SK-N-SH (cell line): Measurements from ENCODE around the gene STARD5. TPM values are rescaled to one million over a fixed set of nuclear protein-coding genes. Genes with fewer than 3 reads are reported as not detected.

Experiments
- CTCF ChIA-PET: fragments of 300-600, 350-600 bp; formaldehyde crosslinking; extraction: SDS; loops from one replicate; lab custom pipeline; 2021; lab: Yijun Ruan, JAX
- POLR2A ChIA-PET: fragments of 350-600 bp; sonication (Branson Sonifier 250); formaldehyde crosslinking; extraction: SDS; loops from one replicate; lab custom pipeline; 2020; ENCODE audit warnings: antibody characterized with exemption, inconsistent platforms; lab: Yijun Ruan, JAX
- DNase-seq: peaks from one replicate; pipeline ENCODE4 v3.0.0; 2012
- H2AFZ ChIP-seq: fragments of 200-600 bp; sonication (generic); 2 replicates; pipeline ENCODE4 v1.8.1; 2016; ENCODE audit warnings: antibody characterized with exemption, mild to moderate bottlenecking, low read depth
- H3F3A ChIP-seq: fragments of 200-600 bp; sonication (generic); replicated peaks from 2 replicates; pipeline ENCODE3; 2016; ENCODE audit warnings: antibody characterized with exemption, mild to moderate bottlenecking; ENCODE audit not compliant: insufficient read depth
- H3K27ac ChIP-seq, 2 experiments: fragments of 200-500 bp in 1 of 2; fragments of 200-600 bp in 1 of 2; sonication (Bioruptor generic) in 1 of 2; sonication (generic), shearing (Covaris generic) in 1 of 2; 2 replicates each; pipeline versions ENCODE4 v1.5.1 to v1.6.1; 2014 to 2016; ENCODE audit warnings: low read depth in 2 of 2, inconsistent platforms in 1 of 2, low read length in 1 of 2, mild to moderate bottlenecking in 1 of 2, mixed read lengths in 1 of 2
- H3K27me3 ChIP-seq: fragments of 200-600 bp; sonication (generic), shearing (Covaris generic); 2 replicates; pipeline ENCODE4 v1.6.1; 2016; ENCODE audit warnings: mixed run types; ENCODE audit not compliant: insufficient read depth
- H3K36me3 ChIP-seq, 2 experiments: fragments of 200-500 bp in 1 of 2; fragments of 200-600 bp in 1 of 2; sonication (Bioruptor generic) in 1 of 2; sonication (generic) in 1 of 2; replicated peaks in 1 of 2; 2 replicates each; pipeline versions ENCODE3 to v1.5.1; 2014 to 2016; ENCODE audit warnings: low read length in 1 of 2, mild to moderate bottlenecking in 1 of 2; ENCODE audit not compliant: insufficient read depth in 2 of 2, control insufficient read depth in 1 of 2
- H3K4me1 ChIP-seq, 2 experiments: fragments of 200-500 bp in 1 of 2; fragments of 200-600 bp in 1 of 2; sonication (Bioruptor generic) in 1 of 2; sonication (generic), shearing (Covaris generic) in 1 of 2; 2 replicates each; pipeline versions ENCODE4 v1.5.1 to v1.6.1; 2014 to 2016; ENCODE audit warnings: low read depth in 1 of 2, low read length in 1 of 2, mixed run types in 1 of 2; ENCODE audit not compliant: insufficient read depth in 2 of 2, control insufficient read depth in 1 of 2
- H3K4me2 ChIP-seq: fragments of 200-600 bp; sonication (generic), shearing (Covaris generic); 2 replicates; pipeline ENCODE4 v1.6.1; 2017; ENCODE audit warnings: mixed run types
- H3K4me3 ChIP-seq, 2 experiments: fragments of 200-500 bp in 1 of 2; fragments of 200-600 bp in 1 of 2; sonication (Bioruptor generic) in 1 of 2; sonication (generic), shearing (Covaris generic) in 1 of 2; 2 replicates each; pipeline versions ENCODE4 v1.5.1 to v1.8.1; 2014 to 2016; ENCODE audit warnings: low read depth in 2 of 2, inconsistent platforms in 1 of 2, low read length in 1 of 2, mild to moderate bottlenecking in 1 of 2, mixed read lengths in 1 of 2, moderate library complexity in 1 of 2
- H3K79me2 ChIP-seq: fragments of 200-600 bp; sonication (generic); 2 replicates; pipeline ENCODE4 v1.8.1; 2017; ENCODE audit warnings: mild to moderate bottlenecking; ENCODE audit not compliant: insufficient read depth
- H3K9ac ChIP-seq: fragments of 200-600 bp; sonication (generic); 2 replicates; pipeline ENCODE4 v1.6.1; 2017; ENCODE audit warnings: mixed run types
- H3K9me2 ChIP-seq: fragments of 200-600 bp; sonication (generic); 2 replicates; pipeline ENCODE4 v1.6.1; 2017; ENCODE audit warnings: mixed run types
- H3K9me3 ChIP-seq: fragments of 200-600 bp; sonication (generic); 2 replicates; pipeline ENCODE4 v1.6.1; 2017; ENCODE audit warnings: mixed run types, mild to moderate bottlenecking, moderate library complexity
- H4K20me1 ChIP-seq: fragments of 200-600 bp; sonication (generic); 2 replicates; pipeline ENCODE4 v1.6.1; 2017; ENCODE audit warnings: mild to moderate bottlenecking, mixed run types; ENCODE audit not compliant: insufficient read depth
- CHD2 ChIP-seq: fragments of 150-350 bp; IDR thresholded peaks from 2 replicates; pipeline ENCODE4 v1.6.1; 2018; ENCODE audit warnings: low read length; ENCODE audit not compliant: partially characterized antibody
- EZH2phosphoT487 ChIP-seq: fragments of 200-600 bp; sonication (generic); IDR thresholded peaks from 2 replicates; pipeline ENCODE4 v1.6.1; 2017; ENCODE audit warnings: low read depth, mixed run types, mild to moderate bottlenecking, antibody characterized with exemption, moderate library complexity, borderline replicate concordance
- FOXM1 ChIP-seq: IDR thresholded peaks from 2 replicates; pipeline ENCODE4 v1.4.0; 2012; ENCODE audit warnings: low read depth, mild to moderate bottlenecking
- JUND ChIP-seq: IDR thresholded peaks from 2 replicates; pipeline ENCODE4 v1.4.0; 2012
- MEF2A ChIP-seq: IDR thresholded peaks from 2 replicates; pipeline ENCODE4 v1.4.0; 2012; ENCODE audit warnings: low read depth, borderline replicate concordance
- NFIC ChIP-seq: IDR thresholded peaks from 2 replicates; pipeline ENCODE4 v1.4.0; 2012; ENCODE audit warnings: borderline replicate concordance
- RAD21 ChIP-seq: IDR thresholded peaks from 2 replicates; pipeline ENCODE4 v1.6.1; 2012; ENCODE audit warnings: mild to moderate bottlenecking, low read length
- RCOR1 ChIP-seq: fragments of 150-350 bp; IDR thresholded peaks from 2 replicates; pipeline ENCODE4 v1.6.1; 2017; ENCODE audit warnings: antibody characterized with exemption, low read length
- RFX5 ChIP-seq: IDR thresholded peaks from 2 replicates; pipeline ENCODE4 v1.6.1; 2012; ENCODE audit warnings: mild to moderate bottlenecking, improper control_type of control experiment, low read length
- RXRA ChIP-seq: IDR thresholded peaks from 2 replicates; pipeline ENCODE4 v1.4.0; 2012; ENCODE audit warnings: low read depth, mild to moderate bottlenecking, borderline replicate concordance
- SMC3 ChIP-seq: IDR thresholded peaks from 2 replicates; pipeline ENCODE4 v1.6.1; 2012; ENCODE audit warnings: low read depth, low read length, improper control_type of control experiment
- TAF1 ChIP-seq: IDR thresholded peaks from 2 replicates; pipeline ENCODE4 v1.6.1; 2012; ENCODE audit warnings: low read depth, mild to moderate bottlenecking, low read length, moderate library complexity, borderline replicate concordance
- TCF12 ChIP-seq: IDR thresholded peaks from 2 replicates; pipeline ENCODE4 v1.4.0; 2012
- USF1 ChIP-seq: IDR thresholded peaks from 2 replicates; pipeline ENCODE4 v1.4.0; 2012; ENCODE audit warnings: low read depth, borderline replicate concordance
- WGBS: methylation state at CpG from one replicate; pipeline ENCODE4 v1.1.6; 2017; ENCODE audit warnings: low lambda C conversion rate; 5-methylcytosine and 5-hydroxymethylcytosine counted together
- polyA plus RNA-seq, 3 experiments: library from polyadenylated mRNA; depleted of rRNA; stranded (reverse); fragments of >200 nt; gene quantifications; 2 replicates each; pipeline ENCODE4 v1.2.3, GENCODE V29; 2012
- TF ChIP-seq, protein P1 (sequence below): fragments of 200-600 bp; sonication (generic); IDR thresholded peaks from 2 replicates; pipeline ENCODE4 v1.6.1; 2017; ENCODE audit warnings: antibody characterized with exemption, mild to moderate bottlenecking, moderate library complexity
- TF ChIP-seq, protein P2 (sequence below): IDR thresholded peaks from 2 replicates; pipeline ENCODE4 v1.6.1; 2012; ENCODE audit warnings: mild to moderate bottlenecking, low read depth, low read length, moderate library complexity
- TF ChIP-seq, protein P3 (sequence below): fragments of 150-350 bp; IDR thresholded peaks from 2 replicates; pipeline ENCODE4 v1.6.1; 2016; ENCODE audit warnings: mild to moderate bottlenecking, low read depth, low read length

Gene STARD5
- polyA plus RNA-seq, 1 of the 3 experiments (the other 2 are of a cell fraction), result 1.6 TPM

DNA sequence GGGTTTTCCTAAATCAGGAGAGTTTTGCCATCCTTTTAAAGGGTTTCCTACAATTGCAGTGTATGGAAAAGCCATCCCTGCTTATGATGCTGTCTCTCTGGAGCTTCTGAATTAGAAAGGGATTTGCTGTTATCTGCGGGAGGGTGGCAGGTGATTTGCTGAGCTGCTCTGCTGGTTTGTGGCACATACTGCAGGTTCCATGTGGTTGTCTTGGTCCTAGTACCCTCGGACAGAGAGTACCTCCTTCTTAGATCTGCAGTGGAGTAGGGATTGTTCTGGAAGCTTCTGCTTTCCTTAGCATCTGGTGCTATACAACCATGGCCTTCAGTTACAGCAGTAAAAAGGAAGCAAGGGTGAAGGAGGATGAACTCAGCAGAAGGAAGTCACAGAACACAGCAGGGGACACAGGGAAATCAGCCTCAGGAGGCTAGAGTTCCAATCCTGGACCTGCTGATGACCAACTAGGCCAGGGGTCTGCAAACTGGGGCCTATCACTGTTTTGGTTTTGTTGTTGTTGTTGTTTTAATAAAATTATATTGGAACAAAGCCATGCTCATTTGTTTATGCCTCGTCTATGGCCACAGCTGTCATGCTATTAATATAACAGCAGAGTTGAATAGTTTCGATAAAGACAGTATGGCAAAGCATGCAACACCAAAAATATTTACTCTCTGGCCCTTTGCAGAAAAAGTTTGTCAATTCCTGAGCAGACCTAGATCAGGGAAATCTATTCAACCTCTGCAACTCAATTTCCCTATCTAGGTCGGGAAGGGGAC is 39.5 kb downstream of the STARD5 start:
- Histone ChIP-seq H3K79me2 (no peaks in the 10 kb centered on the region), H4K20me1 (no peaks in the 10 kb centered on the region), H3K27ac (no peak overlapping the region), H3K4me2 (no peak overlapping the region), H3K4me3 (no peak overlapping the region), H3K27me3 (peaks cover 31% of the 10 kb centered on the region), H3K9me3 (no peaks in the 10 kb centered on the region), H3K9ac (no peak overlapping the region), H3K9me2 (no peaks in the 10 kb centered on the region), H3K4me1 (no peaks in the 10 kb centered on the region), H3K36me3 (no peaks in the 10 kb centered on the region), H2AFZ (no peak overlapping the region), H3F3A (no peaks in the 10 kb centered on the region)
- ChIA-PET CTCF (interaction anchor here (1.3 to 7.2 kb wide), 3 partner anchors 10 to 116 kb away, joined by 3 to 57 read pairs (median 16); no protein-coding TSS in a partner anchor), POLR2A (no interaction called here)
- no peak for DNase-seq
- TF ChIP-seq SMC3, result no peak
- TF ChIP-seq TCF12, result no peak
- TF ChIP-seq MEF2A, result no peak
- TF ChIP-seq, protein P1, sequence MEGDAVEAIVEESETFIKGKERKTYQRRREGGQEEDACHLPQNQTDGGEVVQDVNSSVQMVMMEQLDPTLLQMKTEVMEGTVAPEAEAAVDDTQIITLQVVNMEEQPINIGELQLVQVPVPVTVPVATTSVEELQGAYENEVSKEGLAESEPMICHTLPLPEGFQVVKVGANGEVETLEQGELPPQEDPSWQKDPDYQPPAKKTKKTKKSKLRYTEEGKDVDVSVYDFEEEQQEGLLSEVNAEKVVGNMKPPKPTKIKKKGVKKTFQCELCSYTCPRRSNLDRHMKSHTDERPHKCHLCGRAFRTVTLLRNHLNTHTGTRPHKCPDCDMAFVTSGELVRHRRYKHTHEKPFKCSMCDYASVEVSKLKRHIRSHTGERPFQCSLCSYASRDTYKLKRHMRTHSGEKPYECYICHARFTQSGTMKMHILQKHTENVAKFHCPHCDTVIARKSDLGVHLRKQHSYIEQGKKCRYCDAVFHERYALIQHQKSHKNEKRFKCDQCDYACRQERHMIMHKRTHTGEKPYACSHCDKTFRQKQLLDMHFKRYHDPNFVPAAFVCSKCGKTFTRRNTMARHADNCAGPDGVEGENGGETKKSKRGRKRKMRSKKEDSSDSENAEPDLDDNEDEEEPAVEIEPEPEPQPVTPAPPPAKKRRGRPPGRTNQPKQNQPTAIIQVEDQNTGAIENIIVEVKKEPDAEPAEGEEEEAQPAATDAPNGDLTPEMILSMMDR, result no peak
- TF ChIP-seq, protein P2, sequence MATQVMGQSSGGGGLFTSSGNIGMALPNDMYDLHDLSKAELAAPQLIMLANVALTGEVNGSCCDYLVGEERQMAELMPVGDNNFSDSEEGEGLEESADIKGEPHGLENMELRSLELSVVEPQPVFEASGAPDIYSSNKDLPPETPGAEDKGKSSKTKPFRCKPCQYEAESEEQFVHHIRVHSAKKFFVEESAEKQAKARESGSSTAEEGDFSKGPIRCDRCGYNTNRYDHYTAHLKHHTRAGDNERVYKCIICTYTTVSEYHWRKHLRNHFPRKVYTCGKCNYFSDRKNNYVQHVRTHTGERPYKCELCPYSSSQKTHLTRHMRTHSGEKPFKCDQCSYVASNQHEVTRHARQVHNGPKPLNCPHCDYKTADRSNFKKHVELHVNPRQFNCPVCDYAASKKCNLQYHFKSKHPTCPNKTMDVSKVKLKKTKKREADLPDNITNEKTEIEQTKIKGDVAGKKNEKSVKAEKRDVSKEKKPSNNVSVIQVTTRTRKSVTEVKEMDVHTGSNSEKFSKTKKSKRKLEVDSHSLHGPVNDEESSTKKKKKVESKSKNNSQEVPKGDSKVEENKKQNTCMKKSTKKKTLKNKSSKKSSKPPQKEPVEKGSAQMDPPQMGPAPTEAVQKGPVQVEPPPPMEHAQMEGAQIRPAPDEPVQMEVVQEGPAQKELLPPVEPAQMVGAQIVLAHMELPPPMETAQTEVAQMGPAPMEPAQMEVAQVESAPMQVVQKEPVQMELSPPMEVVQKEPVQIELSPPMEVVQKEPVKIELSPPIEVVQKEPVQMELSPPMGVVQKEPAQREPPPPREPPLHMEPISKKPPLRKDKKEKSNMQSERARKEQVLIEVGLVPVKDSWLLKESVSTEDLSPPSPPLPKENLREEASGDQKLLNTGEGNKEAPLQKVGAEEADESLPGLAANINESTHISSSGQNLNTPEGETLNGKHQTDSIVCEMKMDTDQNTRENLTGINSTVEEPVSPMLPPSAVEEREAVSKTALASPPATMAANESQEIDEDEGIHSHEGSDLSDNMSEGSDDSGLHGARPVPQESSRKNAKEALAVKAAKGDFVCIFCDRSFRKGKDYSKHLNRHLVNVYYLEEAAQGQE, result no peak
- TF ChIP-seq RCOR1, result no peak
- TF ChIP-seq FOXM1, result no peak
- TF ChIP-seq JUND, result no peak
- TF ChIP-seq RXRA, result no peak
- no peak for TF ChIP-seq EZH2phosphoT487
- no peak for TF ChIP-seq USF1
- no peak for TF ChIP-seq CHD2
- no peak for TF ChIP-seq NFIC
- TF ChIP-seq, protein P3, sequence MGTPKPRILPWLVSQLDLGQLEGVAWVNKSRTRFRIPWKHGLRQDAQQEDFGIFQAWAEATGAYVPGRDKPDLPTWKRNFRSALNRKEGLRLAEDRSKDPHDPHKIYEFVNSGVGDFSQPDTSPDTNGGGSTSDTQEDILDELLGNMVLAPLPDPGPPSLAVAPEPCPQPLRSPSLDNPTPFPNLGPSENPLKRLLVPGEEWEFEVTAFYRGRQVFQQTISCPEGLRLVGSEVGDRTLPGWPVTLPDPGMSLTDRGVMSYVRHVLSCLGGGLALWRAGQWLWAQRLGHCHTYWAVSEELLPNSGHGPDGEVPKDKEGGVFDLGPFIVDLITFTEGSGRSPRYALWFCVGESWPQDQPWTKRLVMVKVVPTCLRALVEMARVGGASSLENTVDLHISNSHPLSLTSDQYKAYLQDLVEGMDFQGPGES, result no peak
- no peak for TF ChIP-seq RFX5
- TF ChIP-seq RAD21, result no peak
- TF ChIP-seq TAF1, result no peak
- WGBS, result 32% methylated on average over 5 of the region's 5 CpGs
